Heart left ventricle (tissue), 13 donors: ENCODE measurements around the gene ABCC8.

Experiments used
- CTCF ChIP-seq, 12 donors: fragments of 200-600 bp; sonication (generic) in 4 of 12; IDR thresholded peaks; one replicate each; pipeline versions ENCODE4 v1.5.0 to v1.8.0; 2018 to 2022; ENCODE audit warnings: antibody characterized with exemption in 12 of 12, mild to moderate bottlenecking in 5 of 12
- POLR2A ChIP-seq, 2 donors: fragments of 450-650 bp; IDR thresholded peaks; one replicate each; pipeline ENCODE4 v1.6.1; 2017; ENCODE audit warnings: antibody characterized with exemption in 2 of 2, mild to moderate bottlenecking in 2 of 2, moderate library complexity in 2 of 2
- donor health status: ischemic (EF 13 %, LVEDD 7.1; RV severe dilation, severe dysfunction).
- donor health status: DM: no; HTN: yes; CAD: no.
- donor health status: DM: no; HTN: no; CAD: no.
- donor health status: ischemic (EF 25% LVEDD 6.9; RV normal size, moderate dysfunction).
- donor health status: ischemic (EF 25% LVEDD 5.7; RV mildly dilated, moderate dysfunction).
- donor health status: ischemic (EF 35%, LVEDD 5.7; RV mildly dilated, moderate dysfunction).
- donor health status: nonischemic (EF 11% LVEDD 7.7; RV severe dilation, severe dysfunction).
- donor health status: DM: yes; HTN: yes; CAD: no.
- donor health status: PGD.
- donor health status: ischemic (EF 29% LVEDD 5.4; RV normal size, mild dysfunction).
- donor health status: nonischemic (EF 23%, LVEDD 6.1; RV moderate dilation, normal function).

DNA sequence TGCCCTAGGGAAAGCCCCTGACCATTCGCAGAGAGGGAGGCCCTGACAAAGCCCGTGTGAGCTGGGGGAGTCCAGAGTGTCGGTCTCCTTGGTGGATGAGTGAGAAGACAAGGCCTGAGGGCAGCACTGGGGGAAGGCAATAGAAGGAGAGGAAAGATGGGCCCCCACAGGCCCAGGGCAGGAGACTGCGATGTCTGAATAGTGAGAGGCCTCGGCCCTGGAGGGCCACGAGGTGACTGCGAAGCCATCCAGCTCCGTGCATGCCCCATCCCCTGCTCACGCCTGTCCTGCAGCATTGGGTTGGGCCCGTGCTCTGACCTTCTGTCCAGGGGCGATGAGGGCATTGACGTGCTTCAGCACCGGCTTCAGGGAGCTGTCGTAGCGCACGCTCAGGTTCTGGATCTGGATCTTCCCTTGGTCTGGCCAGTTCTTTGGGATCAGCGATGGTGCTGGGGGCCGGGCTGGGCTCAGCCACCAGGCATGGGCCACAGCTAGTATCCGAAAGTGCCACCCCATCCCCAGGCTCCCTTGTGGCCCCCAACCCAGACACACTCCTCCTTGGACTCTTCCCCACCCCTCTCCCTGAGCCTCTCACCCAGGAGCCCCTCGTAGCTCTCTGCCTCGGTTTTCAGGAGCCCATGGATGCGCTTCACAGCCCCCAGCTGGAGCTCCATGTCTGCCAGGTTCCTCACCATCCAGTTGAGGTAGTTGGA lies 79.9 kb downstream of the ABCC8 start:
- TF ChIP-seq CTCF (IDR thresholded peaks at IDR 0.05) (no peak), POLR2A (IDR thresholded peaks at IDR 0.05) (no peak)
